ENCODE measurements around the gene SCAF8. TPM values are rescaled to one million over a fixed set of nuclear protein-coding genes. Genes with fewer than 3 reads are reported as not detected.
"Not testable (repeated sequence)": the region's sequence is repeated elsewhere in the genome, so short reads cannot be mapped to it uniquely, and the experiment has no call there.

Gene SCAF8
- total RNA-seq, result 97.9 TPM
- 21.1 TPM for polyA plus RNA-seq

GRCh38 chr6:154733183-154733625, at the start of gene SCAF8:
Gene SCAF8, plus strand, starts transcription at chr6:154733416. Its CDS starts 485 bp downstream, at chr6:154733901.
- Histone ChIP-seq H3K4me1 (ENCODE audit: insufficient read depth) (no peaks in the 10 kb centered on the region), H3K27ac (ENCODE audit: low read depth) (peak within 1 kb of the TSS; percentile 100), H3K36me3 (ENCODE audit: insufficient read depth) (no peaks in the 10 kb centered on the region), H3K4me3 (ENCODE audit: low read depth, low read length) (peak within 1 kb of the TSS; percentile 97)
- peak; percentile 42 for DNase-seq (ENCODE audit: extremely low spot score)
- under 1% methylated on average over 61 of the region's 61 CpGs for WGBS

GRCh38 chr6:154683756-154684523, 49.3 kb upstream of the SCAF8 start:
- no peak for DNase-seq (ENCODE audit: extremely low spot score)
- WGBS, result 53% methylated on average over 4 of the region's 4 CpGs
- Histone ChIP-seq H3K27ac (ENCODE audit: low read depth) (no peak overlapping the region), H3K4me3 (ENCODE audit: low read depth, low read length) (no peak overlapping the region), H3K36me3 (ENCODE audit: insufficient read depth) (no peaks in the 10 kb centered on the region), H3K4me1 (ENCODE audit: insufficient read depth) (no peaks in the 10 kb centered on the region)

- DNase-seq (ENCODE audit: extremely low spot score), result no peak
- WGBS, result 85% methylated on average over 1 of the region's 1 CpG
- no peaks in the 10 kb centered on the region for H3K36me3 ChIP-seq (ENCODE audit: insufficient read depth)
- H3K4me1 ChIP-seq (ENCODE audit: insufficient read depth), result no peaks in the 10 kb centered on the region
- H3K27ac ChIP-seq (ENCODE audit: low read depth), result no peak overlapping the region
- no peak overlapping the region for H3K4me3 ChIP-seq (ENCODE audit: low read depth, low read length)
Observed at GRCh38 chr6:154686162-154686561, 47.1 kb upstream of the SCAF8 start.

GRCh38 chr6:154689493-154690255, 43.5 kb upstream of the SCAF8 start:
- DNase-seq (ENCODE audit: extremely low spot score), result no peak
- Histone ChIP-seq H3K4me1 (ENCODE audit: insufficient read depth) (no peaks in the 10 kb centered on the region), H3K4me3 (ENCODE audit: low read depth, low read length) (no peak overlapping the region), H3K27ac (ENCODE audit: low read depth) (no peak overlapping the region), H3K36me3 (ENCODE audit: insufficient read depth) (no peaks in the 10 kb centered on the region)
- 77% methylated on average over 5 of the region's 5 CpGs for WGBS

- Histone ChIP-seq H3K4me1 (ENCODE audit: insufficient read depth) (no peaks in the 10 kb centered on the region), H3K4me3 (ENCODE audit: low read depth, low read length) (no peak overlapping the region), H3K36me3 (ENCODE audit: insufficient read depth) (no peaks in the 10 kb centered on the region), H3K27ac (ENCODE audit: low read depth) (no peak overlapping the region)
- DNase-seq (ENCODE audit: extremely low spot score), result no peak
- WGBS, result 87% methylated on average over 4 of the region's 4 CpGs
Observed at GRCh38 chr6:154690857-154691256, 42.4 kb upstream of the SCAF8 start.

- Histone ChIP-seq H3K27ac (ENCODE audit: low read depth) (no peak overlapping the region), H3K4me1 (ENCODE audit: insufficient read depth) (no peaks in the 10 kb centered on the region), H3K36me3 (ENCODE audit: insufficient read depth) (no peaks in the 10 kb centered on the region), H3K4me3 (ENCODE audit: low read depth, low read length) (no peak overlapping the region)
- no peak for DNase-seq (ENCODE audit: extremely low spot score)
- WGBS, result 81% methylated on average over 1 of the region's 1 CpG
Observed at GRCh38 chr6:154696661-154697060, 36.6 kb upstream of the SCAF8 start.

GRCh38 chr6:154703124-154703523, 30.1 kb upstream of the SCAF8 start:
- Histone ChIP-seq H3K27ac (ENCODE audit: low read depth) (no peak overlapping the region), H3K36me3 (ENCODE audit: insufficient read depth) (no peaks in the 10 kb centered on the region), H3K4me3 (ENCODE audit: low read depth, low read length) (no peak overlapping the region), H3K4me1 (ENCODE audit: insufficient read depth) (no peaks in the 10 kb centered on the region)
- no peak for DNase-seq (ENCODE audit: extremely low spot score)
- whole genome bisulfite sequencing, result 63% methylated on average over 4 of the region's 4 CpGs

GRCh38 chr6:154705471-154706113, 27.6 kb upstream of the SCAF8 start:
- 63% methylated on average over 8 of the region's 8 CpGs for WGBS
- Histone ChIP-seq H3K4me3 (ENCODE audit: low read depth, low read length) (no peak overlapping the region), H3K4me1 (ENCODE audit: insufficient read depth) (no peaks in the 10 kb centered on the region), H3K36me3 (ENCODE audit: insufficient read depth) (no peaks in the 10 kb centered on the region), H3K27ac (ENCODE audit: low read depth) (no peak overlapping the region)
- DNase-seq (ENCODE audit: extremely low spot score), result no peak

GRCh38 chr6:154706389-154706788, 26.8 kb upstream of the SCAF8 start:
- Histone ChIP-seq H3K36me3 (ENCODE audit: insufficient read depth) (no peaks in the 10 kb centered on the region), H3K4me1 (ENCODE audit: insufficient read depth) (no peaks in the 10 kb centered on the region)
- WGBS, result 59% methylated on average over 2 of the region's 2 CpGs

GRCh38 chr6:154709621-154710020, 23.6 kb upstream of the SCAF8 start:
- no peak for DNase-seq (ENCODE audit: extremely low spot score)
- WGBS, result 48% methylated on average over 3 of the region's 3 CpGs
- Histone ChIP-seq H3K36me3 (ENCODE audit: insufficient read depth) (no peaks in the 10 kb centered on the region), H3K27ac (ENCODE audit: low read depth) (no peak overlapping the region), H3K4me3 (ENCODE audit: low read depth, low read length) (no peak overlapping the region), H3K4me1 (ENCODE audit: insufficient read depth) (no peaks in the 10 kb centered on the region)

More at GRCh38 chr6:154706389-154706788, 26.8 kb upstream of the SCAF8 start:
- no peak overlapping the region for H3K4me3 ChIP-seq (ENCODE audit: low read depth, low read length)
- no peak for DNase-seq (ENCODE audit: extremely low spot score)
- no peak overlapping the region for H3K27ac ChIP-seq (ENCODE audit: low read depth)

GRCh38 chr6:154710689-154711088, 22.5 kb upstream of the SCAF8 start:
- no peak for DNase-seq (ENCODE audit: extremely low spot score)
- WGBS, result 79% methylated on average over 2 of the region's 2 CpGs
- Histone ChIP-seq H3K27ac (ENCODE audit: low read depth) (no peak overlapping the region), H3K36me3 (ENCODE audit: insufficient read depth) (no peaks in the 10 kb centered on the region), H3K4me3 (ENCODE audit: low read depth, low read length) (no peak overlapping the region), H3K4me1 (ENCODE audit: insufficient read depth) (no peaks in the 10 kb centered on the region)

GRCh38 chr6:154715446-154715845, 17.8 kb upstream of the SCAF8 start:
- H3K36me3 ChIP-seq (ENCODE audit: insufficient read depth), result no peaks in the 10 kb centered on the region
- H3K4me1 ChIP-seq (ENCODE audit: insufficient read depth), result no peaks in the 10 kb centered on the region
- no peak for DNase-seq (ENCODE audit: extremely low spot score)
- no peak overlapping the region for H3K27ac ChIP-seq (ENCODE audit: low read depth)
- no peak overlapping the region for H3K4me3 ChIP-seq (ENCODE audit: low read depth, low read length)
- 90% methylated on average over 1 of the region's 1 CpG for WGBS

GRCh38 chr6:154716350-154716749, 16.9 kb upstream of the SCAF8 start:
- H3K4me1 ChIP-seq (ENCODE audit: insufficient read depth); H3K36me3 ChIP-seq (ENCODE audit: insufficient read depth); H3K4me3 ChIP-seq (ENCODE audit: low read depth, low read length); H3K27ac ChIP-seq (ENCODE audit: low read depth); DNase-seq (ENCODE audit: extremely low spot score): not testable (repeated sequence)
- whole genome bisulfite sequencing, result 81% methylated on average over 8 of the region's 8 CpGs

Data from urinary bladder (tissue), 4 donors.